Panc1 (cell line): ENCODE results near the gene OSBPL8. TPM values are rescaled to one million over a fixed set of nuclear protein-coding genes. Genes with fewer than 3 reads are reported as not detected.

Experiments used
- ATAC-seq: fragments of 200-7000 bp; cut with Tn5 transposase; 2 replicates; pipeline ENCODE4 v1.9.1; 2020; ENCODE audit warnings: mild to moderate bottlenecking, moderate library complexity
- BruUV-seq: library from RNA; stranded (reverse); fragments of 400-500 nt; replicated peaks from 2 replicates; lab custom pipeline; 2021; lab: Mats Ljungman, UMichigan
- CTCF ChIA-PET: fragments of 300-600 bp; sonication (Branson Sonifier 250); formaldehyde crosslinking; loops from one replicate; lab custom pipeline; 2022; ENCODE audit warnings: antibody characterized with exemption; lab: Charles Lee
- POLR2A ChIA-PET: fragments of 300-600 bp; sonication (Branson Sonifier 250); formaldehyde crosslinking; loops from one replicate; lab custom pipeline; 2022; ENCODE audit warnings: antibody characterized with exemption; lab: Charles Lee
- DNase-seq: peaks from one replicate; pipeline ENCODE4 v3.0.0-alpha.2; 2010; ENCODE audit warnings: low read depth, low spot score
- H3K27ac ChIP-seq: 2 replicates; pipeline ENCODE4 v1.5.1; 2011; ENCODE audit warnings: mild to moderate bottlenecking, low read length, inconsistent platforms
- H3K27me3 ChIP-seq: fragments of 200-500 bp; sonication (Bioruptor generic); 2 replicates; pipeline ENCODE4 v1.6.0; 2014; ENCODE audit warnings: low read length, inconsistent platforms; ENCODE audit not compliant: control insufficient read depth, insufficient read depth
- H3K36me3 ChIP-seq: fragments of 200-500 bp; sonication (Bioruptor generic); 2 replicates; pipeline ENCODE4 v1.5.1; 2014; ENCODE audit warnings: inconsistent platforms, mild to moderate bottlenecking, low read length, moderate library complexity; ENCODE audit not compliant: control insufficient read depth, insufficient read depth
- H3K4me1 ChIP-seq: 2 replicates; pipeline ENCODE4 v1.5.1; 2011; ENCODE audit warnings: inconsistent platforms, mild to moderate bottlenecking, low read length, moderate library complexity; ENCODE audit not compliant: control insufficient read depth, insufficient read depth
- H3K4me3 ChIP-seq, 2 experiments: 2 replicates each; pipeline ENCODE4 v1.5.1; 2011 to 2012; ENCODE audit warnings: low read depth in 2 of 2, low read length in 2 of 2, mild to moderate bottlenecking in 2 of 2, inconsistent platforms in 1 of 2, moderate library complexity in 1 of 2
- H3K9me3 ChIP-seq: fragments of 200-500 bp; sonication (Bioruptor generic); 2 replicates; pipeline ENCODE4 v1.5.1; 2014; ENCODE audit warnings: low read depth, mild to moderate bottlenecking, inconsistent platforms, low read length, moderate library complexity; ENCODE audit not compliant: control insufficient read depth, insufficient read depth
- CTCF ChIP-seq: fragments of 450-650 bp; IDR thresholded peaks from 2 replicates; pipeline ENCODE4 v1.5.1; 2017; ENCODE audit warnings: mild to moderate bottlenecking
- POLR2AphosphoS5 ChIP-seq: IDR thresholded peaks from 2 replicates; pipeline ENCODE4 v1.6.1; 2012; ENCODE audit warnings: mild to moderate bottlenecking, low read depth, low read length, moderate library complexity
- REST ChIP-seq, 2 experiments: IDR thresholded peaks; 2 replicates each; pipeline ENCODE4 v1.6.1; 2011 to 2012; ENCODE audit warnings: low read depth in 2 of 2, control low read depth in 1 of 2, low read length in 1 of 2, mild to moderate bottlenecking in 1 of 2, moderate library complexity in 1 of 2; ENCODE audit not compliant: insufficient read depth in 1 of 2
- SIN3A ChIP-seq: IDR thresholded peaks from 2 replicates; pipeline ENCODE4 v1.6.1; 2012; ENCODE audit warnings: low read depth, mild to moderate bottlenecking, low read length, moderate library complexity, borderline replicate concordance; ENCODE audit not compliant: insufficient read depth
- TCF7L2 ChIP-seq: IDR thresholded peaks from 2 replicates; pipeline ENCODE4 v1.6.1; 2011; ENCODE audit warnings: mild to moderate bottlenecking, low read depth, low read length, inconsistent platforms
- in situ Hi-C: cut with HindIII; loops from 2 replicates; pipeline ENCODE4 v1.10.0; 2016; ENCODE audit warnings: low sequenced_read_pairs, low pct_unique_long_range_greater_than_20kb
- intact Hi-C: fragments of 100-400 bp; cut with micrococcal nuclease; formaldehyde crosslinking; loops from one replicate; pipeline ENCODE4 v1.10.0; 2022; ENCODE audit not compliant: unreplicated experiment
- total RNA-seq: library from RNA; stranded (reverse); gene quantifications from one replicate; pipeline ENCODE4 v1.2.1, GENCODE V29; 2021; ENCODE audit not compliant: unreplicated experiment

The OSBPL8 gene
- total RNA-seq, 1 experiment from 2014 or later, result 76.9 TPM

- no peak for ATAC-seq
- Histone ChIP-seq H3K4me3 (no peak overlapping the region), H3K36me3 (no peaks in the 10 kb centered on the region), H3K4me1 (peaks cover 8% of the 10 kb centered on the region), H3K9me3 (no peaks in the 10 kb centered on the region), H3K27me3 (no peaks in the 10 kb centered on the region), H3K27ac (no peak overlapping the region)
- intact Hi-C loops (loop anchor here (5.0 to 10.0 kb wide), 2 partner anchors 110 to 372 kb away; partner anchors contain the start of genes BBS10 and NAP1L1), in situ Hi-C loops (no loop called here)
- DNase-seq, result no peak
- no TSS peak for BruUV-seq
- TF ChIP-seq CTCF, result no peak
- no peak for TF ChIP-seq POLR2AphosphoS5
- no peak for TF ChIP-seq REST (IDR thresholded peaks at IDR 0.05; ENCODE audit: insufficient read depth in 1 of 2, low read depth in 2 of 2, low read length in 1 of 2)
- TF ChIP-seq TCF7L2, result no peak
- no peak for TF ChIP-seq SIN3A
- CTCF ChIA-PET, result no interaction called here
- POLR2A ChIA-PET, result no interaction called here
Observed at GRCh38 chr12:76457010-76457409, 102.6 kb downstream of the OSBPL8 start.

- in situ Hi-C loops, result no loop called here
- no TSS peak for BruUV-seq
Observed at GRCh38 chr12:76455582-76456345, 103.8 kb downstream of the OSBPL8 start.

More at GRCh38 chr12:76455582-76456345, 103.8 kb downstream of the OSBPL8 start:
- Histone ChIP-seq H3K4me3 (no peak overlapping the region), H3K36me3 (no peaks in the 10 kb centered on the region), H3K9me3 (no peaks in the 10 kb centered on the region), H3K27me3 (no peaks in the 10 kb centered on the region), H3K4me1 (peaks cover 8% of the 10 kb centered on the region), H3K27ac (peak overlapping the region; percentile 55)
- intact Hi-C loops, result loop anchor here (5.0 to 10.0 kb wide), 2 partner anchors 108 to 371 kb away; partner anchors contain the start of genes BBS10 and NAP1L1
- ATAC-seq (peak; percentile 99), DNase-seq (peak; percentile 84)
- no peak for TF ChIP-seq TCF7L2
- peak; percentile 72; the same call in 1 of the 2 replicates for TF ChIP-seq CTCF
- ChIA-PET CTCF (interaction anchor here (0.6 kb wide), 4 partner anchors 106 to 412 kb away, joined by 3 to 6 read pairs (median 4); no protein-coding TSS in a partner anchor), POLR2A (interaction anchor here (0.6 kb wide), 1 partner anchor 229 kb away, joined by 3 read pairs; no protein-coding TSS in a partner anchor)
